ENCODE measurements around the gene TMIGD2.
"Not testable (repeated sequence)": the region's sequence is repeated elsewhere in the genome, so short reads cannot be mapped to it uniquely, and the experiment has no call there.

TMIGD2 gene

DNA sequence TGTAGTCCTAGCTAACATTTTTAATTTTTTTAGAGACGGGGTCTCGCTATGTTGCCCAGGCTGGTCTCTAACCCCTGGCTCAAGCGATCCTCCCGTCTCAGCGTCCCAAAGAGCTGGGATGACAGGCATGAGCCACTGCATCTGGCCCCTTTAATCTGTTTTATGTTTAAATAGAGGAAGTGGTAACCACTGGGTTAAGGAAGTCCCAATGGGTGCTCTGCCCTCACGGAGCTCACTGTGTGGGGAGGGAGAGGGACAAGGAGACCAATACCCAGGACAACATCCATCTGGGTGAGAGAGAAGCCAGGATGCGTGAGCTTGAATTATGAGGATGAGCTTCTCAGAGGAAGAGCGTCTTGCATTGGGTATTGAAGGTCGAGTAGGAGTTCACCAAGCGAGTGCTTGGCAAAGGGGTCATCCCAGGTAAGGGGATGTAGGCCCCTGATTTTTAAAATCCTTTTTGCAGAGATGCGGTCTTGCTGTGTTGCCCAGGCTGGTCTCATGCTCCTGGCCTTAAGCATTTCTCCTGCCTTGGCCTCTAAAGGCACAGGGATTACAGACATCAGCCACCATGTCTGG lies 41.5 kb downstream of the TMIGD2 start:
- no peak for DNase-seq (ENCODE audit: low read depth)
- TF ChIP-seq, protein P1, sequence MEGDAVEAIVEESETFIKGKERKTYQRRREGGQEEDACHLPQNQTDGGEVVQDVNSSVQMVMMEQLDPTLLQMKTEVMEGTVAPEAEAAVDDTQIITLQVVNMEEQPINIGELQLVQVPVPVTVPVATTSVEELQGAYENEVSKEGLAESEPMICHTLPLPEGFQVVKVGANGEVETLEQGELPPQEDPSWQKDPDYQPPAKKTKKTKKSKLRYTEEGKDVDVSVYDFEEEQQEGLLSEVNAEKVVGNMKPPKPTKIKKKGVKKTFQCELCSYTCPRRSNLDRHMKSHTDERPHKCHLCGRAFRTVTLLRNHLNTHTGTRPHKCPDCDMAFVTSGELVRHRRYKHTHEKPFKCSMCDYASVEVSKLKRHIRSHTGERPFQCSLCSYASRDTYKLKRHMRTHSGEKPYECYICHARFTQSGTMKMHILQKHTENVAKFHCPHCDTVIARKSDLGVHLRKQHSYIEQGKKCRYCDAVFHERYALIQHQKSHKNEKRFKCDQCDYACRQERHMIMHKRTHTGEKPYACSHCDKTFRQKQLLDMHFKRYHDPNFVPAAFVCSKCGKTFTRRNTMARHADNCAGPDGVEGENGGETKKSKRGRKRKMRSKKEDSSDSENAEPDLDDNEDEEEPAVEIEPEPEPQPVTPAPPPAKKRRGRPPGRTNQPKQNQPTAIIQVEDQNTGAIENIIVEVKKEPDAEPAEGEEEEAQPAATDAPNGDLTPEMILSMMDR (IDR thresholded peaks at IDR 0.05; ENCODE audit: insufficient read depth, low read depth, low read length, missing control alignments), result no peak
- no peak overlapping the region for H3K4me3 ChIP-seq (ENCODE audit: low read length)

DNA sequence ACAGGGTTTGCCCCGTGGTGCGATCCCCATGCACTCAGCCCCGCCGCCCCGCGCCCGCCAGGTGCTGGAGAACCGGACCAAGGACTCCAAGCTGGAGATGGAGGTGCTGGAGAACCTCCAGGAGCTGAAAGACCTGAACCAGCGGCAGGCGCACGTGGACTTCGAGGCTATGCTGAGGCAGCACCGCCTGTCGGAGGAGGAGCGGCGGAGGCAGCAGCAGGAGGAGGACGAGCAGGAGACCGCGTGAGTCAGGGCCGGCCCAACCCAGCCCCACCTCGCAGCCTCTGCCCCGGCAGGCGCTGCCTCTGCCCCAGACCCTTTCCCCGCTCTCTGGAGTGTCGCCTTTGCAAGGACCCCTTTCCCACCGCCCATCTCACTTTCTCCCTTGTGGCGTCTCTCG lies 44.0 kb downstream of the TMIGD2 start:
- no peak overlapping the region for H3K4me3 ChIP-seq (ENCODE audit: low read length)
- TF ChIP-seq, protein P1 (IDR thresholded peaks at IDR 0.05; ENCODE audit: insufficient read depth, low read depth, low read length, missing control alignments), result no peak
- DNase-seq (ENCODE audit: low read depth), result no peak

DNA sequence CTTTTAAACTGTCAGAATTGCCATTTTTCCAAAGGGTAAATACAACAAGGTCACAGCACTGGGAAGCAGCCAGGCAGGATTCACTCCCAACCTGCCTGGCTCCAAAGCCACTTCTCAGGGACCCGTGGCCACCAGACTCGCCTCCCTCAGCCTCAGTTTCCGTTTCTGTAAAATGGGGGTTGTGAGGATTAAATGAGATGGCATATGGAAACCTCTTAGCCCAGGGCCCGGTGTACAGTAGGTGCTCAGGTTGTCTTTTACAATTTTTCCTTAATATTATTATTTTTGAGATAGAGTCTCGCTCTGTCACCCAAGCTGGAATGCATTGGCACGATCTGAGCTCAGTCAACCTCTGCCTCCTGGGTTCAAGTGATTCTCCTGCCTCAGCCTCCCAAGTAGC lies 45.2 kb downstream of the TMIGD2 start:
- TF ChIP-seq, protein P1 (IDR thresholded peaks at IDR 0.05; ENCODE audit: insufficient read depth, low read depth, low read length, missing control alignments), result no peak
- no peak overlapping the region for H3K4me3 ChIP-seq (ENCODE audit: low read length)
- DNase-seq (ENCODE audit: low read depth), result no peak

DNA sequence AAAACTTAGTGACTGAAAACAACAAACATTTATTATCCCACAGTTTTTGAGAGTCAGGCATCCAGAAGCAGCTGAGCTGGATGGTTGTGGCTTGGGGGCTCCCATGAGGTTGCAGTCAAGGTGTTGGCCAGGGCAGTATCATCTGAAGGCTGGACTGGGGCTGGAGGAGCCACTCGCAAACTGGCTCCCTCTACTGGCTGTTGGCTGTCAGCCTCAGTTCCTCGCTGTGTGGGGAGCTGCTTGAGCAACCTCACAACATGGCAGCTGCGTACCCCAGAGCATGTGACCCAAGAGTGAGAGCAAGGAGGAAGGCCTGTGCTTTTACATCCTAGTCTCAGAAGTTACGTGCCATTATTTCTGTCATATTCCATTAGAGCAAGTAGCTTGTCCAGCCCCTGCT lies 45.6 kb downstream of the TMIGD2 start:
- DNase-seq (ENCODE audit: low read depth), result no peak
- TF ChIP-seq, protein P1 (IDR thresholded peaks at IDR 0.05; ENCODE audit: insufficient read depth, low read depth, low read length, missing control alignments), result no peak
- no peak overlapping the region for H3K4me3 ChIP-seq (ENCODE audit: low read length)

DNA sequence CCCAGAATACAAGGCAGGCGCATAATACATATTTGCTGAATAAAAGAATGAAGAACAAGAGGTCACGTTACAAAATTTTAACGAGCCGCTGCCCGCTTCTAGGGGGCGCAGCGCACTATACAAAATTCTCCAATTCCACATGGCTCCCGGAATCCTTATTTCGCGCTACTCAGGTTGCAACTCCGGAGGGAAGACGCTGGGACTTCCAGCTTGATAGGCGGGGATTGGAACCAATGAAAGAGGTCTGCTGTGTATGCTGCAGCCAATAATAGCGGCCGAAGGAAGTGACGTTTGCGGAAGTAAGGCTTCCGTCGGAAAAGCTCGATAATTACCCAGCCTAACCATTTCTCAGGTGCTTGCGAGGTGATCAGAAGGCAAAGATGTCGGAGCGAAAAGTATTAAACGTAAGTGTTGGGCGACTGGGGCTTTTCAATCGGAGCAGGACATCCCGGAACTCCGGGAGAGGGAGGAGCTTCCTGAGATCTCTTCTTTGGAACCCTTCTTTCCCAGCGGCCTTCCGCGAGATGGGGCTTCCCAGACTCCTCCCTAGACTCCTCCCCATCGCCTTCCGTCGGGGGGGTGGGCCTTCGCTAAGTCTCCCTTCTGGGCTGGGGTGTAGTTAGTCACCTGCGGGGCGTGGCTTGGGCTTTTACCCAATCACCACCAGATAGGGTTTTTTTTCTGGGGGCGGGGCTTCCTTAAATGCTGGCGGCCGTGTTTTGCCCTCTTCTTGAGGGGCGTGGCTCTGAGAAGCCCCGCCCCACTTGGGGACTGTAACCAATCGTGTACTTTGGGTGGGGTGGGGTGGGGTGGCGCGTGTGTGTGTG lies 55.2 kb downstream of the TMIGD2 start, which contains the start of gene YJU2:
Gene YJU2, plus strand, starts transcription at position 314 of the 827 bp plus-strand sequence. Its CDS starts 67 bp downstream, at position 381.
- peak within 1 kb of the TSS; percentile 85 for H3K4me3 ChIP-seq (ENCODE audit: low read length)
- TF ChIP-seq, protein P1 (IDR thresholded peaks at IDR 0.05; ENCODE audit: insufficient read depth, low read depth, low read length, missing control alignments), result peak; percentile 53
- DNase-seq (ENCODE audit: low read depth), result peak; percentile 100

DNA sequence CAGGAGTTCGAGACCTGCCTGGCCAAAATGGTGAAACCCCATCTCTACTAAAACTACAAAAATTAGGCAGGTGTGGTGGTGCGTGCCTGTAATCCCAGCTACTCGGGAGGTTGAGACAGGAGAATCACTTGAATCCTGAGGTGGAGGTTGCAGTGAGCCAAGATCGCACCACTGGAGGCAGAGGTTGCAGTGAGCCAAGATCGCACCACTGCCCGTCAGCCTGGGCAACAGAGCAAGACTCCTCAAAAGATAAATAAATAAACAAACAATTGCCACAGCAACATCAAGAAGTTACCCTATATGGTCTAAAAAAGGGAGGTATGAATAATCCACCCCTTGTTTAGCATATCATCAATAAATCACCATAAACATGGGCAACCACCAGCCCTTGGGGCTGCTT lies 56.3 kb downstream of the TMIGD2 start:
- DNase-seq (ENCODE audit: low read depth); H3K4me3 ChIP-seq (ENCODE audit: low read length): not testable (repeated sequence)
